Adrenal gland (tissue), 5 donors: Measurements from ENCODE around the gene TMX1.

Source experiments
- POLR2A ChIP-seq, 2 donors: fragments of 450-650 bp; IDR thresholded peaks; one replicate each; pipeline ENCODE4 v1.6.1; 2017; ENCODE audit warnings: antibody characterized with exemption in 2 of 2, mild to moderate bottlenecking in 2 of 2, moderate library complexity in 1 of 2
- TF ChIP-seq, protein P1 (sequence below), 6 experiments: fragments of 450-650 bp in 4 of 6; fragments of 200-600 bp in 2 of 6; sonication (generic) in 1 of 6; IDR thresholded peaks; 1 replicate in 5 of 6; 2 replicates in 1 of 6; pipeline versions ENCODE4 v1.5.1 to v1.8.0; 2016 to 2021; ENCODE audit warnings: antibody characterized with exemption in 6 of 6, mild to moderate bottlenecking in 2 of 6, moderate library complexity in 1 of 6
- donor health status: DM: no; HTN: no; CAD: no.

DNA sequence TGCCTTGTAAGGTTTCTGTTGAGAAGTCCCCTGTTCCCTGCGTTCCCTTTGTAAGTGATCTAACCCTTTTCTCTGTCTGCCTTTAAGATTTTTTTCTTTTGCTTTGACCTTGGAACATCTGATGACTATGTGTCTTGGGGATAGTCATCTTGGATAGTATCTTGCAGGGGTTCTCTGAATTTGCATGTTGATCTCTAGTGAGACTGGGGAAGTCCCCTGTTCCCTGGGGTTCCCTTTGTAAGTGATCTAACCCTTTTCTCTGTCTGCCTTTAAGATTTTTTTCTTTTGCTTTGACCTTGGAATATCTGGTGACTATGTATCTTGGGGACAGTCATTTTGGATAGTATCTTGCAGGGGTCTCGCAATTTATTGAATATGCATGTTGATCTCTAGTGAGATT is 38.2 kb upstream of the TMX1 start:
- TF ChIP-seq, protein P1, sequence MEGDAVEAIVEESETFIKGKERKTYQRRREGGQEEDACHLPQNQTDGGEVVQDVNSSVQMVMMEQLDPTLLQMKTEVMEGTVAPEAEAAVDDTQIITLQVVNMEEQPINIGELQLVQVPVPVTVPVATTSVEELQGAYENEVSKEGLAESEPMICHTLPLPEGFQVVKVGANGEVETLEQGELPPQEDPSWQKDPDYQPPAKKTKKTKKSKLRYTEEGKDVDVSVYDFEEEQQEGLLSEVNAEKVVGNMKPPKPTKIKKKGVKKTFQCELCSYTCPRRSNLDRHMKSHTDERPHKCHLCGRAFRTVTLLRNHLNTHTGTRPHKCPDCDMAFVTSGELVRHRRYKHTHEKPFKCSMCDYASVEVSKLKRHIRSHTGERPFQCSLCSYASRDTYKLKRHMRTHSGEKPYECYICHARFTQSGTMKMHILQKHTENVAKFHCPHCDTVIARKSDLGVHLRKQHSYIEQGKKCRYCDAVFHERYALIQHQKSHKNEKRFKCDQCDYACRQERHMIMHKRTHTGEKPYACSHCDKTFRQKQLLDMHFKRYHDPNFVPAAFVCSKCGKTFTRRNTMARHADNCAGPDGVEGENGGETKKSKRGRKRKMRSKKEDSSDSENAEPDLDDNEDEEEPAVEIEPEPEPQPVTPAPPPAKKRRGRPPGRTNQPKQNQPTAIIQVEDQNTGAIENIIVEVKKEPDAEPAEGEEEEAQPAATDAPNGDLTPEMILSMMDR (IDR thresholded peaks at IDR 0.05): no peak
- no peak for TF ChIP-seq POLR2A (IDR thresholded peaks at IDR 0.05)
